ENCODE measurements around the gene ARF6.
"Not testable (repeated sequence)": the region's sequence is repeated elsewhere in the genome, so short reads cannot be mapped to it uniquely, and the experiment has no call there.

The ARF6 gene

DNA sequence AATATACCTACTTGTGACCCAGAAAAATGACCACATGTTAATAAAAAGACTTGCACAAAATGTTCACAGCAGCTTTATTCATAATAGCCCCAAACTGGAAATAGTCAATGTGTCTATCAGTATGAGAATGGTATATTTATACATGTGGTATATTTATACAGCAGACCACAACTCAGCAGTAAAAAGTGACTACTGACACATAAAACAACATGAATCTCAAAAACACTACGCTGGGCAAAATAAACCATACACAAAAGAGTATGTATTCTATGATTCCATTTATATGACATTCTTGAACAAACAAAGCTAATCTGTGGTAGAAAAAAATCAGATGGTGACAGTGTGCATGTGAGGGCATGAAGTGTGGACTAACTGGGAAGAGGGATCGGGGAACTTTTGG, 35.1 kb downstream of the ARF6 start:
- no peaks in the 10 kb centered on the region for H3K36me3 Mint-ChIP-seq
- peaks cover 9% of the 10 kb centered on the region for H3K4me1 Mint-ChIP-seq
- peaks cover 7% of the 10 kb centered on the region for H3K27me3 Mint-ChIP-seq
- CTCF ChIA-PET, result no interaction called here
- no peak overlapping the region for H3K27ac Mint-ChIP-seq
- no peak overlapping the region for H3K4me3 Mint-ChIP-seq
- no peak for DNase-seq
- H3K9me3 Mint-ChIP-seq, result peaks cover 2% of the 10 kb centered on the region

GRCh38 chr14:49930720-49931119, 37.8 kb downstream of the ARF6 start:
- Mint-ChIP-seq H3K4me1 (peaks cover 5% of the 10 kb centered on the region), H3K27me3 (no peaks in the 10 kb centered on the region), H3K9me3 (peaks cover 4% of the 10 kb centered on the region), H3K27ac (peak overlapping the region; percentile 2), H3K36me3 (no peaks in the 10 kb centered on the region), H3K4me3 (no peak overlapping the region)
- DNase-seq, result no peak
- CTCF ChIA-PET, result no interaction called here

- Mint-ChIP-seq H3K9me3 (peaks cover 6% of the 10 kb centered on the region), H3K4me3 (no peak overlapping the region), H3K4me1 (peaks cover 7% of the 10 kb centered on the region), H3K27ac (no peak overlapping the region), H3K27me3 (no peaks in the 10 kb centered on the region), H3K36me3 (peaks cover 5% of the 10 kb centered on the region)
- no peak for DNase-seq
- CTCF ChIA-PET, result no interaction called here
Observed at GRCh38 chr14:49931523-49931922, 38.6 kb downstream of the ARF6 start.

DNA sequence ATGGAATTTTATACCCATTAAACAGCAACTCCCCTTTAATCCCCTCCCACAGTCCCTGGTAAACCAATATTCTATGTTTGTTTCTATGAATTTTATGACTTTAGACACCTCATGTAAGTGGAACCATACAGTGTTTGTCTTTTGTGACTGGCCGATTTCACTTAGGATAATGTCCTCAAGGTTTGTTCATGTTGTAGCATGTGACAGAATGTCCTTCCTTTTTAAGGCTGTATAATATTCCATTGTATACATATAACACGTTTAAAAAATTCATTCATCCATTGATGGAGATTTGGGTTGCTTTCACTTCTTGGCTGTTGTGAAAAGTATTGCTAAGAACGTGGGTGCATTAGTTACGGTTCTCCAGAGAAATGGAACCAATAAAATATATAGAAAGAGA, 40.2 kb downstream of the ARF6 start:
- no peak for DNase-seq
- Mint-ChIP-seq H3K9me3 (peaks cover 16% of the 10 kb centered on the region), H3K36me3 (peaks cover 13% of the 10 kb centered on the region), H3K4me1 (peaks cover 11% of the 10 kb centered on the region), H3K4me3 (no peak overlapping the region), H3K27ac (no peak overlapping the region), H3K27me3 (no peaks in the 10 kb centered on the region)
- CTCF ChIA-PET, result interaction anchor here (0.8 kb wide), 1 partner anchor 10 kb away, joined by 6 read pairs; no protein-coding TSS in a partner anchor

GRCh38 chr14:49933704-49934103, 40.8 kb downstream of the ARF6 start:
- Mint-ChIP-seq H3K27ac (no peak overlapping the region), H3K4me3 (no peak overlapping the region), H3K27me3 (no peaks in the 10 kb centered on the region), H3K4me1 (peaks cover 15% of the 10 kb centered on the region), H3K36me3 (peaks cover 17% of the 10 kb centered on the region), H3K9me3 (peaks cover 20% of the 10 kb centered on the region)
- DNase-seq, result no peak
- CTCF ChIA-PET, result interaction anchor here (0.8 kb wide), 1 partner anchor 10 kb away, joined by 6 read pairs; no protein-coding TSS in a partner anchor

GRCh38 chr14:49934646-49935045, 41.8 kb downstream of the ARF6 start:
- Mint-ChIP-seq H3K4me3 (no peak overlapping the region), H3K4me1 (peaks cover 19% of the 10 kb centered on the region), H3K9me3 (peaks cover 25% of the 10 kb centered on the region), H3K27ac (no peak overlapping the region), H3K27me3 (no peaks in the 10 kb centered on the region), H3K36me3 (peaks cover 22% of the 10 kb centered on the region)
- CTCF ChIA-PET, result no interaction called here
- DNase-seq, result no peak

DNA sequence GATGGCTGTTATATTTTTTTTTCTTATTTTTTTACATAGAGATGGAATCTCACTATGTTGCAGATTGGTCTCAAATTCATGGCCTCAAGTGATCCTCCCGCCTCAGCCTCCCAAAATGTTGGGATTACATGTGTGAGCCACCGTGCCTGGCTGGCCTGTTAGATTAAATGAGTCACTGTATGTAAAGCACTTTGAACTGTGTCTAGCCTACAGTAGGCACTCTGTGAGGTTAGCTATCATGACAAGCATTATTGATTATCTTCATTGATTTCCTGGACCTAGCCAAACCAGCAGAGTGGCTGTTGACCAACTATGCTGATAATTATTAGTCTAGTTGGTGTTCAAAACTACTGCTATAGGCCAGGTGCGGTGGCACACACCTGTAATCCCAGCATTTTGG, 42.6 kb downstream of the ARF6 start:
- no peak for DNase-seq
- CTCF ChIA-PET, result no interaction called here
- Mint-ChIP-seq H3K27me3 (no peaks in the 10 kb centered on the region), H3K4me3 (no peak overlapping the region), H3K36me3 (peaks cover 28% of the 10 kb centered on the region), H3K9me3 (peaks cover 27% of the 10 kb centered on the region), H3K27ac (no peak overlapping the region), H3K4me1 (peaks cover 27% of the 10 kb centered on the region)

DNA sequence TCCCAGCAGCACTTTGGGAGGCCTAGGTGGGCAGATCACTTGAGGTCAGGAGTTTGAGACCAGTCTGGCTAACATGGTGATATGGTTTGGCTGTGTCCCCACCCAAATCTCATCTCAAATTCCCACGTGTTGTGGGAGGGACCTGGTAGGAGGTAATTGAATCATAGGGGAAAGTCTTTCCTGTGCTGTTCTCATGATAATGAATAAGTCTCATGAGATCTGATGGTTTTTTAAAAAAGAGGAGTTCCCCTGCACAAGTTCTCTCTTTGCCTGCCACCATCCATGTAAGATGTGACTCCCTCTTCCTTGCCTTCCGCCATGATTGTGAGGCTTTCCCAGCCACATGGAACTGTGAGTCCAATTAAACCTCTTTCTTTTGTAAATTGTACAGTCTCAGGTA, 43.4 kb downstream of the ARF6 start:
- H3K4me3 Mint-ChIP-seq, H3K27ac Mint-ChIP-seq, DNase-seq, CTCF ChIA-PET, H3K27me3 Mint-ChIP-seq: not testable (repeated sequence)
- peaks cover 31% of the 10 kb centered on the region for H3K4me1 Mint-ChIP-seq
- H3K9me3 Mint-ChIP-seq, result peaks cover 27% of the 10 kb centered on the region
- H3K36me3 Mint-ChIP-seq, result peaks cover 28% of the 10 kb centered on the region

GRCh38 chr14:49936882-49937281, 44.0 kb downstream of the ARF6 start:
- H3K27ac Mint-ChIP-seq, CTCF ChIA-PET, H3K4me3 Mint-ChIP-seq, DNase-seq, H3K27me3 Mint-ChIP-seq: not testable (repeated sequence)
- Mint-ChIP-seq H3K4me1 (peaks cover 35% of the 10 kb centered on the region), H3K36me3 (peaks cover 28% of the 10 kb centered on the region), H3K9me3 (peaks cover 27% of the 10 kb centered on the region)

GRCh38 chr14:49939215-49939614, 46.3 kb downstream of the ARF6 start:
- not testable (repeated sequence) for H3K4me3 Mint-ChIP-seq, H3K27me3 Mint-ChIP-seq, DNase-seq
- H3K4me1 Mint-ChIP-seq, result peaks cover 54% of the 10 kb centered on the region
- peaks cover 48% of the 10 kb centered on the region for H3K36me3 Mint-ChIP-seq
- CTCF ChIA-PET, result interaction anchor here (0.7 to 1.6 kb wide), 2 partner anchors 10 to 15 kb away, joined by 3 read pairs; no protein-coding TSS in a partner anchor
- H3K27ac Mint-ChIP-seq, result peak overlapping the region; percentile 73
- peaks cover 37% of the 10 kb centered on the region for H3K9me3 Mint-ChIP-seq

DNA sequence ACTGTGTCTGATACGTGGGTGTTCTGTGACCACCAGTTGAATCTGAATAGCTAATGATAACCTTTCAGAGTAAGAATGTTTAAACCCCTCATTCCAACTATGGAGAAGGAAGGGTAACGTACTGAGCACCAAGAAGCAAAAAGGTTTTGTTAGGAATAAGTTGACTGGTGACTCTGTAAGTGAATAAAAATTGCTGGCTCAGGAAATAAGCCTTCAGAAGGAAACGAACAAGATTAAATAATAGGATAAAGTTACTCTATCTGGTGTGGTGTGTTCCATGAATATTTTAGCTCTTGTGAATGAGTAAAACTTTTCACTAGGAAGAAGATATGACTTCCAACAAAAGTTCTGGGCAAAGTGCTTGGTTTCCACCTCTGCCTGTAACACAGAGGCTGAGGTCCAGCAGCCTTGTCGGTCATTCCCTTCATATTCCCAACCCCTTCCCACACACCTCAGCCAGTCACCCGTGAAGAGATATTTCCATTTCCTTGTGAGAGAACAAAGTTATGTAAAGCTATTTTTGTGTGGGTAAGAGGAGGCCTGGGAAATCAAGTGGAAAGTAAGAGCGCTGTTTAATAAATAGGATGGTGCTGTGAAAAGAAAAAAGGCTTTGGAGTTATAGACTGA, 47.1 kb downstream of the ARF6 start:
- CTCF ChIA-PET, result interaction anchor here (0.7 to 1.6 kb wide), 6 partner anchors 10 to 145 kb away, joined by 3 to 4 read pairs (median 3); no protein-coding TSS in a partner anchor
- H3K9me3 Mint-ChIP-seq, result peaks cover 37% of the 10 kb centered on the region
- H3K36me3 Mint-ChIP-seq, result peaks cover 48% of the 10 kb centered on the region
- H3K4me3 Mint-ChIP-seq, result peak overlapping the region; percentile 45
- peaks cover 61% of the 10 kb centered on the region for H3K4me1 Mint-ChIP-seq
- no peak for DNase-seq
- no peaks in the 10 kb centered on the region for H3K27me3 Mint-ChIP-seq
- peak overlapping the region; percentile 86 for H3K27ac Mint-ChIP-seq

GRCh38 chr14:49940808-49941421, 48.0 kb downstream of the ARF6 start:
- Mint-ChIP-seq H3K9me3 (peaks cover 37% of the 10 kb centered on the region), H3K4me1 (peaks cover 70% of the 10 kb centered on the region), H3K36me3 (peaks cover 47% of the 10 kb centered on the region), H3K27ac (peak overlapping the region; percentile 86), H3K27me3 (no peaks in the 10 kb centered on the region), H3K4me3 (peak overlapping the region; percentile 31)
- DNase-seq, result peak; percentile 41
- CTCF ChIA-PET, result interaction anchor here (0.6 to 1.4 kb wide), 4 partner anchors 23 to 145 kb away, joined by 3 to 4 read pairs (median 4); no protein-coding TSS in a partner anchor

DNA sequence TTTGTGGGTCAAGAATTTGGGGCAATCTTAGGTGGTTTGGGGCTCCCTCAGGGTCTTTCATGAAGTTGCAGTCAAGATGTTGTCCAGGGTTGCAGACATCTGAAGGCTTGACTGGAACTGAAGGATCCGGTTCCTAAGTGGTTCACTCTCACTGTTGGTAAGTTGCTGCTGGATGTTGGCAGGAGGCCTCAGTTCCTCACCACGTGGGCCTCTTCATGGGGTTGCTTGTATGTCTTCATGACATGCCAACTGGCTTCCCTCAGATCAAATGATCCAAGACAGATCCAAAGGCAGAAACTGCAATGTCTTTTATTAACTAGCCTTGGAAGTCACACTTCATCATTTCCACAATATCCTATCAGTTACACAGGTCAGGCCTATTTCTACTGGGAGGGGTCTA, 49.2 kb downstream of the ARF6 start:
- no peak for DNase-seq
- Mint-ChIP-seq H3K27ac (peak overlapping the region; percentile 74), H3K4me3 (no peak overlapping the region), H3K4me1 (peaks cover 78% of the 10 kb centered on the region), H3K27me3 (no peaks in the 10 kb centered on the region), H3K36me3 (peaks cover 38% of the 10 kb centered on the region), H3K9me3 (peaks cover 29% of the 10 kb centered on the region)
- CTCF ChIA-PET, result no interaction called here

GRCh38 chr14:49944501-49944900, 51.6 kb downstream of the ARF6 start:
- H3K36me3 Mint-ChIP-seq, result peaks cover 31% of the 10 kb centered on the region
- peaks cover 19% of the 10 kb centered on the region for H3K9me3 Mint-ChIP-seq
- H3K4me3 Mint-ChIP-seq, result no peak overlapping the region
- CTCF ChIA-PET, result no interaction called here
- DNase-seq, result no peak
- peaks cover 85% of the 10 kb centered on the region for H3K4me1 Mint-ChIP-seq
- H3K27ac Mint-ChIP-seq, result peak overlapping the region; percentile 89
- H3K27me3 Mint-ChIP-seq, result no peaks in the 10 kb centered on the region
